A549 (cell line): ENCODE data around the gene ARTN.

ENCODE experiments used
- CHD2 ChIP-seq: fragments of 150-350 bp; IDR thresholded peaks from 2 replicates; pipeline ENCODE4 v1.6.1; 2014; ENCODE audit warnings: low read length; ENCODE audit not compliant: partially characterized antibody
- FOSL2 ChIP-seq, 2 experiments: fragments of 450-650 bp in 1 of 2; fragments of >200 bp in 1 of 2; sonication (Bioruptor Twin) in 1 of 2; formaldehyde crosslinking; IDR thresholded peaks; 2 replicates each; pipeline versions ENCODE4 v1.5.0 to v1.6.1; 2016 to 2020; ENCODE audit warnings: mild to moderate bottlenecking in 1 of 2, moderate library complexity in 1 of 2
- JUNB ChIP-seq: fragments of >200 bp; sonication (Bioruptor Twin); formaldehyde crosslinking; IDR thresholded peaks from 2 replicates; pipeline ENCODE4 v1.6.1; 2016
- KDM5A ChIP-seq: fragments of 200-600 bp; sonication (generic); IDR thresholded peaks from 2 replicates; pipeline ENCODE4 v1.6.1; 2016; ENCODE audit warnings: antibody characterized with exemption, mild to moderate bottlenecking
- NFE2L2 ChIP-seq: fragments of 150-350 bp; conservative IDR thresholded peaks from 2 replicates; pipeline ENCODE4 v1.6.1; 2014; ENCODE audit warnings: low read length
- RAD21 ChIP-seq, 2 experiments: fragments of >200 bp in 1 of 2; sonication (Bioruptor Twin) in 1 of 2; formaldehyde crosslinking in 1 of 2; IDR thresholded peaks in 1 of 2; conservative IDR thresholded peaks in 1 of 2; 2 replicates in 1 of 2; 3 replicates in 1 of 2; pipeline ENCODE4 v1.6.1; 2012 to 2018; ENCODE audit warnings: inconsistent platforms in 1 of 2
- RFX5 ChIP-seq: fragments of 450-650 bp; IDR thresholded peaks from 2 replicates; pipeline ENCODE4 v1.7.1; 2014; ENCODE audit warnings: antibody characterized with exemption, mild to moderate bottlenecking, moderate library complexity
- TP53 ChIP-seq: fragments of 250-450 bp; sonication (Bioruptor Pico); IDR thresholded peaks from 2 replicates; pipeline ENCODE4 v1.5.0; 2021; ENCODE audit warnings: mild to moderate bottlenecking, moderate library complexity
- TF ChIP-seq, protein P1 (sequence below): fragments of >200 bp; sonication (Bioruptor Twin); formaldehyde crosslinking; IDR thresholded peaks from 3 replicates; pipeline ENCODE4 v1.5.1; 2016
- TF ChIP-seq, protein P2 (sequence below): IDR thresholded peaks from 2 replicates; pipeline ENCODE4 v1.6.1; 2012; ENCODE audit warnings: low read depth, borderline replicate concordance

DNA sequence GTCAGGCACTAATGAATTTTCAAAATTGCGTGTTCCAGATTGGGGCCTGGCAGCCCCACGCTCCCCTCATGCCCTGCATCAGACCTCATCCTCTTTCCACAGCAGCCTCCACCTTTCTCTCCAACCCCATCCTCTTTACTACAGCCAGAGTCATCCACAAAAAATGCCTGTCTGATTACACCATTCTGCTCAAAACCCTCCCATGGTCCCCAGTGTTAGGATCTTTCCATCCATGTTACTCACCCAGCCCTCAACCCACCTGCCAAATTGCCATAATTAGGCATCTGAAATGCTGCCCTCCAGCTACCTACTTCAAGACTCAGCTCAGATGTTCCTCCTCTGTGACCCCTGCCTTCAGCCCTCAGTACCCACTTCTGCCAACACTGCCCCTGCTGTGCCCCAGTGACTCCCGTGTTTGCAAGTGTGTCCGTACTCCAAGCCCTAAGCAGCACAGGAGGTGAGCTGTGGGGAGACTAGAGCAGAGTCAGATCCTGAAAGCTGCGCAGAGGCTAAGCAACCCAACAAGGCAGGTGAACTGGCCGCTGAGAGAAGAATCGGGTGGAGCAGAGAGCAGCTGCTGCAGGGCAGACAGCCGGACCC, 715 bp upstream of the ARTN start:
- TF ChIP-seq JUNB (no peak), RAD21 (conservative IDR thresholded peaks at IDR 0.05 in 1 of 2, IDR thresholded peaks at IDR 0.05 in 1 of 2) (no peak), NFE2L2 (no peak), TP53 (CRISPR knock-in tag) (no peak), RFX5 (no peak), KDM5A (no peak), CHD2 (no peak), FOSL2 (IDR thresholded peaks at IDR 0.05) (no peak), FOSL2 (CRISPR knock-in tag; IDR thresholded peaks at IDR 0.05) (no peak)
- TF ChIP-seq, protein P1, sequence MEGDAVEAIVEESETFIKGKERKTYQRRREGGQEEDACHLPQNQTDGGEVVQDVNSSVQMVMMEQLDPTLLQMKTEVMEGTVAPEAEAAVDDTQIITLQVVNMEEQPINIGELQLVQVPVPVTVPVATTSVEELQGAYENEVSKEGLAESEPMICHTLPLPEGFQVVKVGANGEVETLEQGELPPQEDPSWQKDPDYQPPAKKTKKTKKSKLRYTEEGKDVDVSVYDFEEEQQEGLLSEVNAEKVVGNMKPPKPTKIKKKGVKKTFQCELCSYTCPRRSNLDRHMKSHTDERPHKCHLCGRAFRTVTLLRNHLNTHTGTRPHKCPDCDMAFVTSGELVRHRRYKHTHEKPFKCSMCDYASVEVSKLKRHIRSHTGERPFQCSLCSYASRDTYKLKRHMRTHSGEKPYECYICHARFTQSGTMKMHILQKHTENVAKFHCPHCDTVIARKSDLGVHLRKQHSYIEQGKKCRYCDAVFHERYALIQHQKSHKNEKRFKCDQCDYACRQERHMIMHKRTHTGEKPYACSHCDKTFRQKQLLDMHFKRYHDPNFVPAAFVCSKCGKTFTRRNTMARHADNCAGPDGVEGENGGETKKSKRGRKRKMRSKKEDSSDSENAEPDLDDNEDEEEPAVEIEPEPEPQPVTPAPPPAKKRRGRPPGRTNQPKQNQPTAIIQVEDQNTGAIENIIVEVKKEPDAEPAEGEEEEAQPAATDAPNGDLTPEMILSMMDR, result no peak
- TF ChIP-seq, protein P2, sequence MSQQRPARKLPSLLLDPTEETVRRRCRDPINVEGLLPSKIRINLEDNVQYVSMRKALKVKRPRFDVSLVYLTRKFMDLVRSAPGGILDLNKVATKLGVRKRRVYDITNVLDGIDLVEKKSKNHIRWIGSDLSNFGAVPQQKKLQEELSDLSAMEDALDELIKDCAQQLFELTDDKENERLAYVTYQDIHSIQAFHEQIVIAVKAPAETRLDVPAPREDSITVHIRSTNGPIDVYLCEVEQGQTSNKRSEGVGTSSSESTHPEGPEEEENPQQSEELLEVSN, result no peak
